OCI-LY7 (cell line): ENCODE measurements around the gene SSBP2.

ENCODE experiments used
- CTCF ChIP-seq: fragments of 200-600 bp; sonication (generic); conservative IDR thresholded peaks from 2 replicates; pipeline ENCODE4 v1.5.1; 2014; ENCODE audit warnings: mild to moderate bottlenecking, antibody characterized with exemption, low read length, moderate library complexity, mixed read lengths
- EZH2phosphoT487 ChIP-seq: fragments of 200-600 bp; sonication (generic); IDR thresholded peaks from 2 replicates; pipeline ENCODE4 v1.6.1; 2018; ENCODE audit warnings: low read depth, borderline replicate concordance, mild to moderate bottlenecking, mixed run types, antibody characterized with exemption, low read length, moderate library complexity, mixed read lengths

GRCh38 chr5:81505672-81506071 lies 245.2 kb downstream of the SSBP2 start:
- TF ChIP-seq CTCF (no peak), EZH2phosphoT487 (no peak)
